ENCODE results near the gene RNF181. TPM values are rescaled to one million over a fixed set of nuclear protein-coding genes. Genes with fewer than 3 reads are reported as not detected.
A peak's percentile ranks its signal among the peaks of the same experiment; 100 is the strongest.

RNF181 gene
- total RNA-seq, 2 experiments from 2014 or later: 97.8 to 179 TPM

- no TSS peak for BruUV-seq (replicated peaks)
- peaks cover 23% of the 10 kb centered on the region for H3K4me1 ChIP-seq (ENCODE audit: insufficient read depth, low read length, poor library complexity, severe bottlenecking)
- H3K9me3 ChIP-seq (ENCODE audit: low read length): no peaks in the 10 kb centered on the region
- ChIA-PET POLR2A (interaction anchor here (0.6 to 3.9 kb wide), 7 partner anchors 9 to 60 kb away, joined by 3 to 34 read pairs (median 6); partner anchors contain the start of genes C2orf68, MAT2A and VAMP8), CTCF (ENCODE audit: unreplicated experiment) (interaction anchor here (0.6 to 0.8 kb wide), 2 partner anchors 9 to 798 kb away, joined by 3 to 4 read pairs; no protein-coding TSS in a partner anchor)
- H2AFZ ChIP-seq (ENCODE audit: low read length): no peak overlapping the region
- H3K4me3 ChIP-seq (ENCODE audit: low read depth, low read length, poor library complexity, severe bottlenecking): peak overlapping the region; percentile 89
- intact Hi-C loops (cut with micrococcal nuclease; ENCODE audit: unreplicated experiment): no loop called here
- no peak for DNase-seq (ENCODE audit: low spot score)
- H3K4me2 ChIP-seq (ENCODE audit: low read length): peak overlapping the region; percentile 87
- H3K79me2 ChIP-seq (ENCODE audit: insufficient read depth, low read depth, low read length): peaks cover 12% of the 10 kb centered on the region; the same call in 1 of the 2 replicates
- no peak for TF ChIP-seq EZH2phosphoT487 (IDR thresholded peaks at IDR 0.05; ENCODE audit: borderline replicate concordance, low read depth, low read length)
- no peak for TF ChIP-seq CTCF (conservative IDR thresholded peaks at IDR 0.05; ENCODE audit: low read length)
- no peaks in the 10 kb centered on the region for H4K20me1 ChIP-seq (ENCODE audit: insufficient read depth, low read length)
- peaks cover 8% of the 10 kb centered on the region; the same call in 1 of the 2 replicates for H3K36me3 ChIP-seq (ENCODE audit: insufficient read depth, low read length)
- H3K9me2 ChIP-seq (ENCODE audit: insufficient read depth, low read length): no peaks in the 10 kb centered on the region
- H3K27ac ChIP-seq (ENCODE audit: low read depth, low read length, poor library complexity, severe bottlenecking): no peak overlapping the region
These were observed 1.1 kb downstream of the RNF181 start for GRCh38 chr2:85596486-85597143.

- Histone ChIP-seq H3K27ac (ENCODE audit: low read depth, low read length, poor library complexity, severe bottlenecking) (no peak overlapping the region), H3K79me2 (ENCODE audit: insufficient read depth, low read depth, low read length) (peaks cover 12% of the 10 kb centered on the region; the same call in 1 of the 2 replicates), H3K36me3 (ENCODE audit: insufficient read depth, low read length) (peaks cover 8% of the 10 kb centered on the region; the same call in 1 of the 2 replicates), H3K9me2 (ENCODE audit: insufficient read depth, low read length) (no peaks in the 10 kb centered on the region), H3K4me1 (ENCODE audit: insufficient read depth, low read length, poor library complexity, severe bottlenecking) (peaks cover 28% of the 10 kb centered on the region), H3K9me3 (ENCODE audit: low read length) (no peaks in the 10 kb centered on the region), H3K4me3 (ENCODE audit: low read depth, low read length, poor library complexity, severe bottlenecking) (no peak overlapping the region), H4K20me1 (ENCODE audit: insufficient read depth, low read length) (no peaks in the 10 kb centered on the region), H2AFZ (ENCODE audit: low read length) (no peak overlapping the region), H3K4me2 (ENCODE audit: low read length) (no peak overlapping the region)
- CTCF ChIA-PET (ENCODE audit: unreplicated experiment): interaction anchor here (0.8 kb wide), 1 partner anchor 10 kb away, joined by 3 read pairs; no protein-coding TSS in a partner anchor
- BruUV-seq (replicated peaks): no TSS peak
- intact Hi-C loops (cut with micrococcal nuclease; ENCODE audit: unreplicated experiment): no loop called here
- POLR2A ChIA-PET: interaction anchor here (0.6 to 3.9 kb wide), 5 partner anchors 8 to 20 kb away, joined by 3 to 34 read pairs (median 19); partner anchors contain the start of genes C2orf68 and VAMP8
- DNase-seq (ENCODE audit: low spot score): no peak
- TF ChIP-seq CTCF (conservative IDR thresholded peaks at IDR 0.05; ENCODE audit: low read length) (no peak), EZH2phosphoT487 (IDR thresholded peaks at IDR 0.05; ENCODE audit: borderline replicate concordance, low read depth, low read length) (no peak)
These were observed 1.7 kb downstream of the RNF181 start for GRCh38 chr2:85597241-85597640.
